DMS114 treated with DMSO at 0.1 percent for 48 hours (cell line): ENCODE data around the gene CFTR.
"Not testable (repeated sequence)": the region's sequence is repeated elsewhere in the genome, so short reads cannot be mapped to it uniquely, and the experiment has no call there.

Experiments
- DNase-seq: peaks from one replicate; lab custom pipeline; 2025; ENCODE audit not compliant: unreplicated experiment; lab: John Stamatoyannopoulos, UW

The CFTR gene

DNA sequence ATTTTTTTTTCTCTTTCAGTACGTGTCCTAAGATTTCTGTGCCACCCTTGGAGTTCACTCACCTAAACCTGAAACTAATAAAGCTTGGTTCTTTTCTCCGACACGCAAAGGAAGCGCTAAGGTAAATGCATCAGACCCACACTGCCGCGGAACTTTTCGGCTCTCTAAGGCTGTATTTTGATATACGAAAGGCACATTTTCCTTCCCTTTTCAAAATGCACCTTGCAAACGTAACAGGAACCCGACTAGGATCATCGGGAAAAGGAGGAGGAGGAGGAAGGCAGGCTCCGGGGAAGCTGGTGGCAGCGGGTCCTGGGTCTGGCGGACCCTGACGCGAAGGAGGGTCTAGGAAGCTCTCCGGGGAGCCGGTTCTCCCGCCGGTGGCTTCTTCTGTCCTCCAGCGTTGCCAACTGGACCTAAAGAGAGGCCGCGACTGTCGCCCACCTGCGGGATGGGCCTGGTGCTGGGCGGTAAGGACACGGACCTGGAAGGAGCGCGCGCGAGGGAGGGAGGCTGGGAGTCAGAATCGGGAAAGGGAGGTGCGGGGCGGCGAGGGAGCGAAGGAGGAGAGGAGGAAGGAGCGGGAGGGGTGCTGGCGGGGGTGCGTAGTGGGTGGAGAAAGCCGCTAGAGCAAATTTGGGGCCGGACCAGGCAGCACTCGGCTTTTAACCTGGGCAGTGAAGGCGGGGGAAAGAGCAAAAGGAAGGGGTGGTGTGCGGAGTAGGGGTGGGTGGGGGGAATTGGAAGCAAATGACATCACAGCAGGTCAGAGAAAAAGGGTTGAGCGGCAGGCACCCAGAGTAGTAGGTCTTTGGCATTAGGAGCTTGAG is at the start of gene CFTR:
TSS of gene CFTR (plus strand) at position 801 of the 830 bp plus-strand sequence. CDS start 70 bp downstream, outside the sequence.
- no peak for DNase-seq

DNA sequence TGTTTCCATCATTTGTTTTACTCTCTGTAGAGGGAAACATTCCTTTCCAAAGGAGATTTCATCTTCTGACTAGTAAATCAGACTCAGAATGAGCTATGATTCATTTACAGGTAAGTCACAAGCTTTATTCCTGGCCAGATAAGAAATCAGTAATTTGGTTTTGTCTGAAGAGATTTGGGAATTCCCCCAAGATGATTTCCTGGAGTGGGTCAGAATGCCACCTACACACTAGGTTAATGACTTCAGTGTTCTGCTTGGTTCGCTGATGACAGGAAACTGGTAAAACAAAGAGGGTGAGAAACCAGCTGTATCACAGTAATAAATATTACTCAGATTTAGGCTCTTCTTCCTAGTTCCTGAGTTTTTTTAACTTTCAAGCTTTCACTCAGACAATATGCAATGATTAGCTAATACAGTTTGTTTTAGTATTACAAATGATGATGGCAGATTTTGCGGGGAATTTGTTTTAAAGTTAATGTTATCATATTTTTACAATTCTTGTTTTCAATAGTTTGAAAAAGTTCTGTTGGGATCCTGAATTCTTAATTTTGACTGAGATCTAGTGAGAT is 44.3 kb upstream of the CFTR start:
- no peak for DNase-seq

DNA sequence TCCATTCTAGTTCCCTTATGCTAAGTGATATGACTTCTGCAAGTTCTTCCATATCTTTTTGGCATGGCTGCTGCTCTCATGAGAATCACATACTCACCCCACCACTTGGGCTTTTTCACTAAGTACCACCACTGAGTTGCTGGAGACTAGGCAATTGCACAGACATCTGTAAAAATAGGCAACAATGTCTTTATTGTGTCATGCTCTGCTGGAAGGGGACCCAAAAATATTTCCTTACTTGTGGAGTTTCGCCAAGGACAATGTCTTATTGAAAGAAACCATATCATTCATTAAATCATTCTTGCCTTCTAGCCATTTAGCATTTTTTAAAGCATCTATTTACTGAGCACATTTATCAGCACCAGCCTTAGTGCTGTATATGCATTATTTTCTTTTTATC is 35.2 kb upstream of the CFTR start:
- DNase-seq, result no peak

DNA sequence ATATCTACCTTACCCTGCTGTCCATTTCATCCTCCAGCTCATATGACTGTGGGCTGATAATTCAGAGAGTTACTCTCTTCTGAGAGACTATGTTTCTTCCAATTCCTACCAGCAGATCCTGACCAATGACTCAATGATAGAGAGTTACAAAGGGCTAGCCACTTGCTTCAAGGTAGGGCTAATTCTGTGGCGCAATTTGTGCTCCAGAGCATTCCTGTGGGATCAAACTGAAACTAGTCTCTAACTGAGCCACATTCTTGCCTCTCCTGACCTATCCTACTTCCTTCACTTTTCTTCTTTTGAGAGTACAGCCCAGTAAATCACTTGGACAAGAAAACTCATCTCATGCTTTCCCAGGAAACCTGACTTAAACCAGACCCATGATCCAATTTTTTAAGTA is 34.6 kb upstream of the CFTR start:
- DNase-seq, result no peak

DNA sequence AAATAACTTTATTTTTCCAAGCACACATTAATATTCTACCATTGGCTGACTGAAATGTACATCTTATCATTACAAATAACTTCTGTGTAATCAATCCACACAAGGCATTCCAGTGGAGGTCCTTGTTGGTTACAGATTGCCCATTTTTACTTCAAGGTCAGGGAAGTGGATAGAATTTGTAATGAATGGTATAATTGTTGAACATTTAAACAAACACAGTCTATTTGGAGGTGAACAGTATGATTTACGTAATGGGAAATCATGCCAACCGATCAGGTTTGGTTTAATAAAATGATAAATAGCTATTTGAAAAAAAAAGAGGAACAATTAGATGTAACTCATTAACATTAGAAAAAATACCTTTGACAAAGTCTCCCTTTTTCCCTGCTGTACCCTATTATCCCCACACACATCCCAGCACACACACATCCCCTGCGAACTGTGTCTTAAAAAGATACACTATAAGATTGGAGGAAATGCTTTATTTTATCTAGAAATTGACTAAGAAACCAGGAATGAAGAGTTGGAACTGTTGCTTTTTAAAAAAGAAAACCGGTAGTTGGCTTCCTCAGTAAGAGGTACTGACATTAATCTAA is 33.5 kb upstream of the CFTR start:
- no peak for DNase-seq

DNA sequence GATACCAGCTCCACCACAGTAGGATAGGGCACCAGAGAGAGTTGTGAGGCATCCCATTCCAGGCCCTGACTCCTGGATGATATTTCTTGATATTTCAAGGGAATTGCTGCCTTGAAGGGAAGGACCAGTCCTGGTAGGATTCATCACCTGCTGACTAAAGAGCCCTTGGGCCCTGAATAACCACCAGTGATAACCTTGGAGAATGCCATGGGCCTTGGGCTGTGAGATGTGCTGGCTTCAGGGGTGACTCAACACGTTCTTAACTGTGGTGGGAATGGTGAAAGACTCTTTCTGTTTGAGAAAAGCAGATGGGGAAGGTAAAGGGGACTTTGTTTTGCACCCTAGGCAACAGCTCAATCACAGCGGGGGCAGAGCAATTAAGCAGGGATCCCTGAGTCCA is 31.2 kb upstream of the CFTR start:
- no peak for DNase-seq

DNA sequence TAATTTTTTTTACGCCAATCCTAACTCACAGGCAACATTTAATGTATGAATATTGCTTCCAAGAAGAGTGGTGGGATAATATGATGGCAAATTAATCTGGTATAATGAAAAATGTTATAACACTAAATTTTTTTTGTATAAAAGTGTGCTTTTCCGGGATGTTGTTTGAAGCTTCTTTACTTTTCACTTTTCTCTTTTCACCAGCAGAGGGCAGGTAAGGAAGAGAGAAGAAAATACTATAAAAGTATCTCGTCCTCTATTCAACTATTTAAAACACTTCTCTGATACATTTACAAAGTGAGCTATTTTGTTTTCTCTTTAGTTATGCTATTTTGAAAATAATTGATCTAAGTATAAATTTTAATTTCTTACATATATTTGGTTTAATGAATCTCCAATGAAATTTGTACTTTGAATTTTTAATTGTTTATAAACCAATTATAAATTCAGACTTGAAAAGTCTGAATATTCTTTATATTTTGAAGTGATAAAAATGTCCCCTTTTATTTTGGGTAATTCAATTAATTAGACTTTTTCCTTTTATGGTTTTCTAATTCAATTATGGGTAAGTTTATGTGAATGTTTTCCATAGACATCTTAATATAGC is 20.7 kb upstream of the CFTR start:
- peak; percentile 49 for DNase-seq

DNA sequence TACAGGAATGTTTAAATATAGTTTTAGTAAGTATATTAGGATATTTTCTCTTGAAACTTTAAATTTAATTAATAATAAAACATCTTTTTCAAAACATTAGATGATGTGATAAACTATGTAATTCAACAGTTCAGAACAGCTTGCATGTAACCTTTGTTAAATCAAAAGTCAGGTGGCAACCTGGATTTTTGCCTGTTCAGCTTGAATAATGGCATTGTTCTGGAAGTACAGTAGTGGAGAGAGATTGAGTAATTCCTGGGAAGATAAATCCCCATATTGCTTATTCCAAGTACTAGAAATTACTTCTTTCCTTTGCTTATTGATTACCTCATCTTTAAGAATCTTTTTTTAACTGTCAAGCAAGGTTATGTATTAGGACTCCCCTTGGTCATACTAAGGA is 20.1 kb upstream of the CFTR start:
- no peak for DNase-seq

DNA sequence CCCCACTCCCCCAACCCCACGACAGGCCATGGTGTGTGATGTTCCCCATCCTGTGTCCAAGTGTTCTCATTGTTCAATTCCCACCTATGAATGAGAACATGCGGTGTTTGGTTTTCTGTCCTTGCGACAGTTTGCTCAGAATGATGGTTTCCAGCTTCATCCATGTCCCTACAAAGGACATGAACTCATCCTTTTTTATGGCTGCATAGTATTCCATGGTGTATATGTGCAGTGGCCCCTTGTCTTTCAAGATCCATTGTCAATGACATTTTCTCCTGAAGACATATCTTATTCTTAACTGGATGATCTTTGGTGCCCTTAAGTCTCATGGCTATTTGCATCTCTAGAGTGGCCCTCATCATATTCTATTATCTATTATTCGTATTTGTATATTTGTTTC is 19.0 kb upstream of the CFTR start:
- DNase-seq, result not testable (repeated sequence)

DNA sequence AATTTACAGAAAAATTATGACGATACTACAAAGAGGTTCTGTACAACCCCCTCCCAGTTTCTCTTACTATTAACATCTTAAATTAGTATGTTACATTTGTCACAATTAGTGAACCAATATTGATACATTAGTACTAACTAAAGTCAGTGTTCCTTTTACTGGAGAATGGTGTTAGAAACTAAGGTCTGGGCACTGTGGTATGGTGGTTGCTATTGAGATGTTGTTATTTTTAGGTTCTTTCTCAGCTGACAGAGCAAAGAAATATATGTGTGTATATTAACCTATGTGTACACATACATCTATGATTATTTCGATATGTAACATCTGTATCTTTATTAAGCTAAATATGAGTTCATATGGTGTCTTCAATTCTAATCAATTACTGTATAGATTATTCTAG is 11.7 kb upstream of the CFTR start:
- DNase-seq, result no peak

DNA sequence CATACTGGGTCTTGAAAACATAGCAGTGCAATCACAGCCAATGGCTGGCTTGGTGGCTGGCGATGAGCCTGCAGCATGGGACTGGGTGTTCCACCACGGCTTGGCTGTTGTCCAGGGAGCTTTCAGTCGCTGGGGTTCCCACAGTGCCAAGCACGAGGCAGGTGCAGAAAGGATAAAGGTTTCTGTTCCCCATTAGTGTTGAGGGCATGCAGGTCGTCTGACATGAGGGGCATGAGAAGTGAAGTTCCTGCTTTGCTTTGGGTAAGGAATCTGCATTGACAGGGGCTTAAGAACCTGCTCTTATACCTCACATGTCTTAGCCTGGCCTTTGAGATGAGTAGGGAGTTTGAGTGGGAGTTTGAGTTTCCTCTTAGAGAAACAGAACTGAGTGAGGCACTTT is 9.0 kb upstream of the CFTR start:
- no peak for DNase-seq

DNA sequence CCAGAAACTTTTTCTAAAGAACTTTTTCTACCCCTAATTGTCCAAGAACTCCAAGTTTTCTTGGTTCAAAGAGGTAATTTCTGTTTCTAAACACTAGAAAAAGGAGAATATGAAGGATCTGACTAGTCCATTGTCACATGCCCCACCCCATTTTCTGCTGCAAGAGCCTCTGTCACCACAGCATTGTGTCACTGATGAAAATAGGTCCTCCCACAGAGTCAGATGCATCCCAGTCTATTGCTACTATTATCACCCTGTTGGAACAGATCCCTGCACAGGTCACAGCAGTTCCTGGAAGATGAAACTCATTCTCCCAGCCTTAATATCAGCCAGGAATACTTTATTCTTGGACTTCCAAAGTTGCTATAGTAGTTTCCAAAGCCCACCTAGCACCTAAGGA is 7.5 kb upstream of the CFTR start:
- DNase-seq, result no peak

DNA sequence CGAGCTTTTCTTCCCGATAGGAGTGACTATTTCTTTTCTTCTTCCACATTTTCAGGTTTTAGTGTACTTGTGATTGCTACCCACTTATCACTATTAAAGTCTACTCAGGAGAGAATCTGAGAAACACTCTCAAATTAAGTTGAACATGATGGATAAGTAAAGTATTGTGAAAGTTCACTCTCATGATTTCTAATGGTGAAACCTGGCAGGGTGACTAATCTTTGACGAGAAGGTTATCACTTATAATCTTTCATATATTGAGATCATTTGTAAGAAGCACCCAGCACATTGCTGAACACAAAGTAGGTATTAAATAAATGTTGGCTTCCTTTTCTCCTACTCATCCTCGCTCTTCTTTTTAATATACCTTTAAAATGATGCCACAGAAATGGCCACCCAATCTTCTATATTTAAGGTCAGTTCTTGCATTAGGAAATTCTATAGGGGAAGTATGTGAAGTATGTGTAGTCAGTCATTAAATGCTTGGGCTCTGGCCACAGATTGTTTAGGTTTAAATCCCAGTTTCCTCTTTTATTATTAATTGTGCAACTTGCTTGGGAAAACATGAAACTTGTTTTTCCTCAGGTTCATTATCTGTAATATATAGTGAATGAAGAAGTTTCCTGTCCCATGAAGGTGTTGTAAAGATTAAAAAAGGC is 3.1 kb upstream of the CFTR start:
- no peak for DNase-seq

DNA sequence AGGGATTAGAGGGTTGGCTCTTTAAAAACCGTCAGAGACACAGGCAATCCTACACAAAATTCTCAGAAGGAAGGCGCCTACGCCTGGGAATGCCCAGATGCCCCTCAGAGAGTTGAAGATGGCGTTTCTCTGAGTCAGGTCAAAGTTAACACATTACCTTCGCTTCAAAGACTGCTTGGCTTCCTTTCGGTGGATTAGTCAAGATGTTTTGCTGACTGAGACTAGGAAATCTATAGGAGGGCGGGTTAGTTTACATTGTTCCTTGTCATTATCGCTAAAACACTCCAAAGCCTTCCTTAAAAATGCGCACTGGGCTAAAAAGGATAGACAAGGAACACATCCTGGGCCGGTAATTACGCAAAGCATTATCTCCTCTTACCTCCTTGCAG is 995 bp upstream of the CFTR start:
- no peak for DNase-seq

DNA sequence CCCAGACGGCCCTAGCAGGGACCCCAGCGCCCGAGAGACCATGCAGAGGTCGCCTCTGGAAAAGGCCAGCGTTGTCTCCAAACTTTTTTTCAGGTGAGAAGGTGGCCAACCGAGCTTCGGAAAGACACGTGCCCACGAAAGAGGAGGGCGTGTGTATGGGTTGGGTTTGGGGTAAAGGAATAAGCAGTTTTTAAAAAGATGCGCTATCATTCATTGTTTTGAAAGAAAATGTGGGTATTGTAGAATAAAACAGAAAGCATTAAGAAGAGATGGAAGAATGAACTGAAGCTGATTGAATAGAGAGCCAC is 184 bp downstream of the CFTR start:
- no peak for DNase-seq

DNA sequence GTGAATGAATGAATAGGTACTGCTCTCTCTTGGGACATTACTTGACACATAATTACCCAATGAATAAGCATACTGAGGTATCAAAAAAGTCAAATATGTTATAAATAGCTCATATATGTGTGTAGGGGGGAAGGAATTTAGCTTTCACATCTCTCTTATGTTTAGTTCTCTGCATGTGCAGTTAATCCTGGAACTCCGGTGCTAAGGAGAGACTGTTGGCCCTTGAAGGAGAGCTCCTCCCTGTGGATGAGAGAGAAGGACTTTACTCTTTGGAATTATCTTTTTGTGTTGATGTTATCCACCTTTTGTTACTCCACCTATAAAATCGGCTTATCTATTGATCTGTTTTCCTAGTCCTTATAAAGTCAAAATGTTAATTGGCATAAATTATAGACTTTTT is 1.2 kb downstream of the CFTR start:
- no peak for DNase-seq

DNA sequence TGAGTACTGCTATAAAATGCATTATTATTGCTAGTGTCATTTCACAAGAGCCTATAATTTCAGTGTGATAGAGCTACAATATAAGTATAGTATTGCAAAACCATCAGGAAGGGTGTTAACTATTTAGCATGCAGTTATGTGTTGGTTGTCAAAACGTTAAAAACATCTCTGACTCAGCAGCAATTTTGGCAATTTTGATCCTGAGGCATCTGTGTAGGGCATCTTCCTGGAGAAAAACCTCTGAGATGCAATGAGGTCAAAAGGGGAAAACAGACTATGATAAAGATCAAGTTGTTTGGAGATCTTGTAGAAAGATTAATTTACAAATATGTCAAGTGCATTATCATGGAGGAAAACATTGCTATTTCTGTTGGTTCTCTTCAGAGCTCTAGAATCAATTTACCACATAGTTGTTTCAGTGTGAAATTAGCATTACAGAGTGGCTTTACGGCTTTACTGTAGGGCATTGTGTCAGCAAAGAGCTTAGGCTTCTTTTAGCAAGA is 5.3 kb downstream of the CFTR start:
- no peak for DNase-seq

DNA sequence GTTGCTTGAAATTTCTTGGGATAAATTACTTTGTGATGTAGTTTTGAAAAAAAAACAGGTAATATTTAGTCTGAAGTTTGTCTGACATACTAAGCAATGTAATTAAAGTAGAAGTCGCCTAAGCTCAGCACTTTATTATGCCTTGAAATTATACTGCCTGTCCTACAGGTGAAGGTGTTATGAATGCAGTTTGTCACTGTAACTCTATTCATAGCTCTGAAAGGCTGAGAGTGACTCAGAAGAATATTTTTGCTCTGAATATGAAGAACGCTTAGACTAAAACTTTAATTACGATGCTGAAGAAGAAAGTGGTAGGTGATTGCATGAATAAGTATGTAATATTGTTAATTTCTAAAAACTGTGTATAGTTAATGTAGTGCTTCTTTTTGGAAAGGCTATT is 9.2 kb downstream of the CFTR start:
- no peak for DNase-seq

DNA sequence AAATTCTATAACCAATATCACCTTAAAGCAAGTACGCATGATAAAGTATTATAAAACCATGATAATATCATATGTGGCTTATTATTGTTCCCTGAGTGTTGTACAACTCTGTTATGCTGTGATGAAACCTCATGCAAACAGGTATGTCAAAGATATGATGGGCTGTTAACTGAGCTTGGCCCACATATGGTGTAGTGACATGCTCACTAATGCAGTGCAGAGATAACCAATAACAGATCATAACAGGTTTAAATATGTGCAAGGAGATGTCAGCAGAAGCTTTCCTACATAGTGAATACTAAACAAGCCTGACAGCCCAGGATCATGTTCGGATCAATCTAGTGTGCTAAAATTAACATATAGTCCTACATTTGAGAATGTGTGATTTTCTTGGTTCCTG is 9.6 kb downstream of the CFTR start:
- DNase-seq, result no peak

DNA sequence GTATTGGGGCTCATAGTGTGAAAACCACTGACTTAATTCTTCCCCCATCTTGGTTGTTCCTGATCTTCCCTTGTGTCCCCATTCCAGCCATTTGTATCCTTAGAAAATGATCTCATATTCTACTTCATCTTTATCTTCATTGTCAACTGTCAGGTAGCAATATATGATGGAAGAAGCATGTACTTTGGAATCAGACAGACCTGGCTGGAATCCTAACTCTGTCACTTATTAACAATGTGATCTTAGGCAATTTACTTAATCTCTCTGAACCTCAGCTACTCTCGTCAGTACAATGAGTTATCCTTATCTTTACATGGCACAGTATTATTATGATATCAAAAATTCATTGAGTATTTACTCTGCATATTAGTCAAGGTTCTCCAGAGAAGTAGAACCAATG is 10.1 kb downstream of the CFTR start:
- no peak for DNase-seq

DNA sequence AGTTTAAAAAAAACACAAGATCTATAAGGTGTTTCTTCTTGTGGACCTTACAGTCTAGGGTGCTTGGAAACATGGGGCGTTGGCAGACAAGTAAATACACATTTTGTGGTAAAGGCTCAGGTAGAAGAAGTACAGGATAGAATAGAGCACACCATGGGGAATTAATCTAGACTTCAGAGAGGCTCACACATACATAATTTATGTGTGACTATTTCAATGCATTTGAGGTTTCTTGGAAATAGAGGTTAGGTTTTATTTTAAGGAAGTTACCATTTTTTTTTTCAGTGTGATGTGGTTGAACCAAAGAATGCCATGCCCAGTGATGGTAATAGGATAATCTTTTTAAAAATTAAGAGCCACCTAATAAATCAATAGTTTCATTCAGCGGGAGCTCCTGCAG is 12.8 kb downstream of the CFTR start:
- DNase-seq, result no peak

DNA sequence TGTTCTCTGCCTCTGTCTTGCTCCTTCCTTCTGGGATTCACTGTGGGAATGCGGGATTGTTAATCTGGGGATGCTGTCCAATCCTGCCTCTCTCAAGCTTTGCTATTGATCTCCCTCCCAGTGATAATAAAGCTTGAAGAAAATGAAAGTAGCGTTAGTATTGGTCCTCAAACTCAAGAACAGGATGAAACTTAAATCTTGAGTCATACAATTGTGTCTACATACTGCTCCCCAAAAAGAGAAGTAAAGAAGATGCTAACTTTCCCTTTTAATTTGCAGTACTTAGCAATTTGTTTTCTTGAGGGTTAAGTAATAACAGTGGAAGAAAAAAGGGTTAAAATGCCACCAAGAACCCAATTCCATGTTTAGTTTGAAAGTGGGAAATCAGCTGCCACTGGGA is 13.6 kb downstream of the CFTR start:
- no peak for DNase-seq
